T-helper 17 cell (primary cell): ENCODE data around the gene CLSTN2. TPM values are rescaled to one million over a fixed set of nuclear protein-coding genes. Genes with fewer than 3 reads are reported as not detected.

Source experiments
- ATAC-seq: fragments of 150-1000 bp; cut with Tn5 transposase; 2 replicates; pipeline ENCODE4 v1.10.0; 2021; ENCODE audit warnings: mild to moderate bottlenecking, moderate library complexity
- DNase-seq, 3 donors: peaks; one replicate each; pipeline versions ENCODE4 v3.0.0 to v3.0.0-alpha.2; 2020 to 2021
- H3K9me3 ChIP-seq: one replicate; pipeline ENCODE4 v1.7.0; 2013; ENCODE audit warnings: low read length, mild to moderate bottlenecking; ENCODE audit not compliant: control insufficient read depth, poor library complexity, severe bottlenecking
- H3K27ac Mint-ChIP-seq: one replicate; pipeline ENCODE4 v1.8.0; 2022; ENCODE audit warnings: mild to moderate bottlenecking, moderate library complexity, mixed read lengths
- H3K27me3 Mint-ChIP-seq: one replicate; pipeline ENCODE4 v1.8.0; 2022; ENCODE audit warnings: mixed read lengths
- H3K36me3 Mint-ChIP-seq: one replicate; pipeline ENCODE4 v1.8.0; 2022; ENCODE audit warnings: low read depth, mixed read lengths
- H3K4me1 Mint-ChIP-seq: one replicate; pipeline ENCODE4 v1.8.0; 2022; ENCODE audit warnings: mild to moderate bottlenecking, mixed read lengths
- H3K4me3 Mint-ChIP-seq: one replicate; pipeline ENCODE4 v1.8.0; 2022; ENCODE audit warnings: mild to moderate bottlenecking, moderate library complexity, mixed read lengths
- total RNA-seq, 4 donors: library from RNA in 2 of 4; stranded (reverse) in 2 of 4; gene quantifications; one replicate each; pipeline ENCODE4 v1.2.3 and lab custom pipeline; 2022 to 2026

The CLSTN2 gene
- total RNA-seq, 2 donors from 2014 or later = not detected

DNA sequence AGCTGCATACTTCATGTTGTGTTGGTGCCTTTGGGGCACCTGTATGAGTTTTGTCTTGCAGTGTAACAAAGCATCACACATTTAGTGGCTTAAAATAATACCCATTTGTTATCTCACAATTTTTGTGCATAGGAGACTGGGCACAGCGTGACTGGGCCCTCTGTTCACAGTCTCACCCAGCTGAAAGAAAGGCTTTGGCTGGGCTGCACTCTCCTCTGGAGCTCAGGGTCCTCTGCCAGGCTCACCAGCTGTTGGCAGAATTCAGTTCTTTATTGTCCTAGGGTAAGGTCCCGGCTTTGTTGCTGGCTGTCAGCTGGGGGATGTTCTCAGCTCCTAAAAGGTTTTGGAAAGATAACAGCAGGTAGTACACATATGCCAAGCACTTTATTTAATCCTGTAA, 263.3 kb downstream of the CLSTN2 start:
- no peaks in the 10 kb centered on the region for H3K36me3 Mint-ChIP-seq
- no peaks in the 10 kb centered on the region for H3K4me1 Mint-ChIP-seq
- no peaks in the 10 kb centered on the region for H3K9me3 ChIP-seq
- DNase-seq (no peak), ATAC-seq (no peak)
- H3K4me3 Mint-ChIP-seq = no peak overlapping the region
- H3K27ac Mint-ChIP-seq = no peak overlapping the region
- peaks cover 13% of the 10 kb centered on the region for H3K27me3 Mint-ChIP-seq

DNA sequence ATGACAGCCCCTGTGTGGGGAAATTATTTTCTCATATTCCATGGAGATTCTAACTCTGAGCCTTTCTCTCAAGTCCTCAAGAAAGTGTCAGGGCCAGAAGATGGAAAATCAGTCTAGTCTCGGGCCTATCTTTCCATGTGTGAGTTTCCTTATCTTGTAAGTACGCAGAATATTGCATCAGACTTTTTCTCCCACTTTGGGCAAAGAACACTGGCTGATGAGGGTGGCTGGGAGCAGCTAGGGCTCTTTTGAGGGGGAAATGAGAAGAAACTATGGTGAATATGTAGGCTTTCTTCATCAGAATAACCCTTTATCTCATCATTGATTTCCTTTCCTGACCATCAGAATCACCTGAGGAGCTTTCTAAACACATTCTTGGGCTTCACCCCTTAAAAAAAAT, 264.0 kb downstream of the CLSTN2 start:
- peaks cover 13% of the 10 kb centered on the region for H3K27me3 Mint-ChIP-seq
- no peak overlapping the region for H3K4me3 Mint-ChIP-seq
- H3K4me1 Mint-ChIP-seq = no peaks in the 10 kb centered on the region
- no peak overlapping the region for H3K27ac Mint-ChIP-seq
- no peaks in the 10 kb centered on the region for H3K9me3 ChIP-seq
- no peaks in the 10 kb centered on the region for H3K36me3 Mint-ChIP-seq
- DNase-seq (no peak), ATAC-seq (no peak)

DNA sequence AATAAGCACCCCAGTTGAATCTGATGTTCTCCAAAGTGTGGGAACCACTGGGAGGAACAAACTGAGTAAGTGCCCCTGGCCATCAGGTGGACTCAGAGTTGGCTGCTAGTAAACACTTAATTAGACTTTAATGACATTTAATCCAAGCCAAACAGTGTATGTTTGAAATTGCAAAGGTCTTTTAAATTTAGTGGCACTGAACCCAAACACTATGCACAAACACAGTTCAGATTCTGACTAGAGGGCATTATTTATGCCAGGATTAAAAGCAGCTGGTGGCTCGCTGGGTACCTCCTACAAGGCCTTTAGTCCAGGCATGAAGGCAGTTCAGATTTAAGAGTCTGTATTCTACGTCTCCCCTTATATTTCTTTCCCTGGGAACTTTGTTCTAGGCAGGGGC, 264.8 kb downstream of the CLSTN2 start:
- Mint-ChIP-seq H3K27ac (no peak overlapping the region), H3K27me3 (peaks cover 13% of the 10 kb centered on the region), H3K4me1 (no peaks in the 10 kb centered on the region), H3K36me3 (no peaks in the 10 kb centered on the region), H3K4me3 (no peak overlapping the region)
- DNase-seq = no peak
- no peaks in the 10 kb centered on the region for H3K9me3 ChIP-seq
- no peak for ATAC-seq

DNA sequence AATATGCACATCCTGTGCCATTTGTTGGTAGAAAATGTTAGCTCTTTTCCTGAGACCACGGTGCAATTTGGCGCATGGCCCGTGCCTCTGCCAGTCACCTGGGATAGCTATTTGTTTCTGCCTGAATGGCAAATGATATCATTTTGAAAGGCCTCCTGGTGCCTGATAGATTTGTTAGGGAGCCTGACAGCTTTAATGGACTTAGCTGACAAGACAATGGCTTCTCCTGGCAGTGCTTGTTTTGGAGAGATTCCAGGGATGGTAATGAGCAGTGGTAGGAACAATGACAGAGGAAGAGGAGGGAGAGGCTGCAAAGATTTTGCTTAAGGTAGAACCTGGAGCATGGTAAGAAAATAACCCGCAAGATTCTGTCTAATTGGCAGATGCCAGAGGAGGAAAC, 268.5 kb downstream of the CLSTN2 start:
- H3K27me3 Mint-ChIP-seq = peaks cover 2% of the 10 kb centered on the region
- ATAC-seq = no peak
- H3K9me3 ChIP-seq = no peaks in the 10 kb centered on the region

DNA sequence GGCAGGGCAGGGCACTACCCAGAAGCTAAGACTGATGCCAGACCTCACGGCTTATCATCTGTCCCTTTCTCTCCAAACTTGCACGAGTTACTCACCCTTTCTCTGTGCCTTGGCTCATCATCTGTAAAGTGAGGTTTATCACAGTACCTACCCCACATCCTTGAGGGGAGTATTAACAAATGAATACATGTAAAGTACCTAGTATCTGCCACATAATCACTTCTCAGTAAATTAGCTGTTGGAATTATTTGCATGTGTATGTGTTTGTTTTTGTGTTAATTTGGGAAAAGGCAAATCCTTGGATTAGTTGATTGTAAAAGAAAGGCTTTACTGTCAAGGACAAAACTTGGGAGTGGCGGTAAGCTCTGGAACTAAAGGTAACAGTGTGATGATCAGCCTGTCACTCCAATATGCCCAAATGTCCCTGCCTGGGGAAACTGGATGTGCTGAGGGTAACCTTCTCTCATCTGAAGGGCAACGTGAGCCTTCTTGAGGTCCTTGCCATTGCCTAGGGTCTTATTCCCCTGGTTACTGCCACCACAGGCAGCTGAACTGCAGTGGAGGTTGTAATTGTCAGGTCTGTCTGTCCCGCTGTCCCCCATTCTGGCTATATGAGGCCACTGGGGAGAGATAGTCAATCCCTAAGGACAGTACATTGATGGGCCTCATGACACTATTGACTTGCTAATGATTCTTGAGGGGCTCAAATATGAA, 269.4 kb downstream of the CLSTN2 start:
- Mint-ChIP-seq H3K4me3 (no peak overlapping the region), H3K4me1 (no peaks in the 10 kb centered on the region), H3K36me3 (no peaks in the 10 kb centered on the region), H3K27me3 (peaks cover 7% of the 10 kb centered on the region), H3K27ac (no peak overlapping the region)
- ATAC-seq (no peak), DNase-seq (no peak)
- no peaks in the 10 kb centered on the region for H3K9me3 ChIP-seq

More for the DNA sequence above, 268.5 kb downstream of the CLSTN2 start:
- no peak overlapping the region for H3K4me3 Mint-ChIP-seq
- H3K36me3 Mint-ChIP-seq = no peaks in the 10 kb centered on the region
- no peak for DNase-seq
- H3K4me1 Mint-ChIP-seq = no peaks in the 10 kb centered on the region
- H3K27ac Mint-ChIP-seq = no peak overlapping the region

DNA sequence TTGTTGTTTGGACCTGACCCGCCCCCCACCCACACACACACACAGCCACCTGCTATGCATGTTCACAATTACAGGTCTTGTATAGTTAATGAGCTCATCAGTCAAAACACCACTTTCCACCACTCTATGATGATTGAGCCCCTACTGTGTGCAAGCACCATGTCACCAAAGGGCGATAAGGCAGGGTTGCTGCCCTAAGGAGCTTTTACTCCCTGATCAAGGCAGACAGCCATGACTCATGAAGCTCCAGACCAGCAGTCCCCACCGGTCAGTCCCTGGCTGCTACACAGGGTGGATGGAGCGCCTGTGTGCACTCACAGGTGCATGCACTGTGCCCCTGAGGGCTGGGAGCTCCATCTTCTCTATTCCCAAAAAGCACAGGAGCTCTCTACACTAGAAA, 270.6 kb downstream of the CLSTN2 start:
- no peak for DNase-seq
- no peak for ATAC-seq
- no peaks in the 10 kb centered on the region for H3K4me1 Mint-ChIP-seq
- H3K4me3 Mint-ChIP-seq = no peak overlapping the region
- H3K27ac Mint-ChIP-seq = no peak overlapping the region
- H3K36me3 Mint-ChIP-seq = no peaks in the 10 kb centered on the region
- H3K9me3 ChIP-seq = no peaks in the 10 kb centered on the region
- peaks cover 13% of the 10 kb centered on the region for H3K27me3 Mint-ChIP-seq

DNA sequence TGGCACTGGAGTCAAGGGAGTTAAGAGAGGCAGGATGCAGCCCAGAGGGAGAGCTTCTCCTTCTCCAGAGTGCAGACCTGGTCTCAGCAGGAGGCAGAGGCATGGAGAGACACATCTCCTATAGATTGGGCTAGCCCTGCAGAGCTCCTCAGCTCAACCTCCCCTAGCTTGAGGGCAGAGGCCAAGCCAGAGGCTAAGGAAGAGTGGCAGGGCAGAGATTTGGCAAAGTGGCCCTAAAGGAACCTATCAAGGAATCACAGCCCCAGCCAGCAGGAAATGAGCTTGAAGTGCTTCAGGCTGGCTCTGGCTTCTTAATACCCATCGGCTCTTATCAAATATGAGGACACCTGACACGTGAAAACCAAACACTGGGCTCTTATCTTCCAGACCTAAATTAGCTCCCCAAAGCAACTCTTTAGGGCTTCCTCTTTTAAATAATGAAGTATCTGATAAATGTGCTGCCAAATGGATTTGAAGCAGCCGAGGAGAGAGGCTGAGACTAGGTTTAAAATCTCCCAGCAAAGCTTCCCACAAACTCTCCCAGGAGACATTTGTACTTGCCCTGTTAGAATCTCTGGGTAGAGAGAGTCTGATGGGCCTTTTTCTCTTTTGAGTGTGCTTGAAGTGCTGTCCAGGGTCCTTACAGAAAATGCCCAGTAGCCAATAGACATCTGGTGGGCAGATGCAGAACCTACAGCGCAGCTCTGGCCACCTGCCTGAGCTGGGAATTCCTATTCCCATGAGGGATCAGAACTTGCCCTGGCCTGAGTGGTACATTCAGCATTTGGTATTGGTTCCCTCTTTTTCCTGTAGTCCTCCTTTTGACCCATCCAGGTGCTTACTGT, 271.4 kb downstream of the CLSTN2 start:
- H3K27ac Mint-ChIP-seq = no peak overlapping the region
- ATAC-seq = no peak
- no peak for DNase-seq
- H3K9me3 ChIP-seq = no peaks in the 10 kb centered on the region
- peaks cover 13% of the 10 kb centered on the region for H3K27me3 Mint-ChIP-seq
- H3K4me1 Mint-ChIP-seq = no peaks in the 10 kb centered on the region
- no peaks in the 10 kb centered on the region for H3K36me3 Mint-ChIP-seq
- no peak overlapping the region for H3K4me3 Mint-ChIP-seq

DNA sequence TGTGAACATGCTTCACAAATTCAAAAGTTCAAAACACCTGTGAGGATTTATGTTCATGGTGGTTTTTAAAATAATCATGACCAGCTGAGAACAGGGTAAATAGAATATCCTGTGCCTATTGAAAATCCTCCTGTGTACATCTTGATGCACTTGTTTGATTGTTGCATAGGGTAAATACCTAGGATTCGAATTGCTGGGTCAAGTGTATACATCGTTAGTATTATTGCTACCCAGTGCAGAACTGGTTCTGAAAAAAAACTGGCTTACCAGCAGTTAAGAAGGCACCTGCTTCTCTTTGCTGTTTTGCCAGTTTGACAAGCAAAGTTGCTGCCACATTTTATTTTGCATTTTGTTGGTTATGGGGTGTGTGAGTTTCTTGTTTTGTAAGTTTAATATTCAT, 272.6 kb downstream of the CLSTN2 start:
- ATAC-seq (no peak), DNase-seq (no peak)
- Mint-ChIP-seq H3K27ac (no peak overlapping the region), H3K4me1 (no peaks in the 10 kb centered on the region), H3K4me3 (no peak overlapping the region), H3K27me3 (peaks cover 13% of the 10 kb centered on the region), H3K36me3 (no peaks in the 10 kb centered on the region)
- no peaks in the 10 kb centered on the region for H3K9me3 ChIP-seq

DNA sequence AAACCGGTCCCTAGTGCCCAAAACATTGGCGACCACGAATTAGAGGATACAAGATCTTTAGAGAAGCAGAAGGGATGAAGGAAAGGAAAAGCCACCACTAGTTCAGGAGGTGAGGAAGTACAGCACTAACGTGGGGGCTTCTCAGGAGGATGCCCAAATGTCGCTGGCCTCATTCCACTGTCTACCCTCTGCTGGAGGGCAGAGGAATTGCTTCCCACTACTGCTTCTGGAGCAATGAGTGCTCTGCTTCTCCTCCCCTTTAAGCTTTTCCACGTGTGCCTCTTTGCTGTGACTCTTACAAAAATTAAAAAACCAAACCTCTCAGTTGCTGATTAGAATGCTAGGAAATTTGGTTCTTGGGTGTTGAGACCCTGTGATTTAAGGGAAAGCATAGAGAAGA, 281.3 kb downstream of the CLSTN2 start:
- peaks cover 14% of the 10 kb centered on the region for H3K27me3 Mint-ChIP-seq
- H3K9me3 ChIP-seq = no peaks in the 10 kb centered on the region
- no peaks in the 10 kb centered on the region for H3K36me3 Mint-ChIP-seq
- no peak for ATAC-seq
- no peak overlapping the region for H3K27ac Mint-ChIP-seq
- no peak overlapping the region for H3K4me3 Mint-ChIP-seq
- no peak for DNase-seq
- H3K4me1 Mint-ChIP-seq = no peaks in the 10 kb centered on the region

DNA sequence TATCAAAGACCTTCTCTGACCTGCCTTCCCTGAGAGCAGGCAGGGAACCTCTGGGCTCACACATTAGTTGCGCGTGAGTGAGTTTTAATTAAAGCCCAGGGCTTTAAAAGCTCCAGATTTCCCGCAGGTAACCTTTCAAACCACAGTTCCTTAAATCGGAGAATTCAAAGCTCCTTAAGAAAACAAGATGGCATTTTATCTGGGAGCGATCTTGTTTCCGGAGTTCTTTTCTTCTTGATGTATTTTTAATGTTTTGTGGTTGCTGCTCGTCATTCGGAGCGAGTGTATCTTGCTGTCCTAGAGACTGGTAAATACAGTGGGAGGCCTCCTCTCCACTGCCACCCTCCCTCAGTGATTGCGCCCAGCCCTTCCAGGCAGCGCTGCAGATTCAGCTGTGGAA, 284.3 kb downstream of the CLSTN2 start:
- Mint-ChIP-seq H3K4me3 (no peak overlapping the region), H3K27ac (no peak overlapping the region), H3K4me1 (no peaks in the 10 kb centered on the region), H3K27me3 (peaks cover 14% of the 10 kb centered on the region), H3K36me3 (no peaks in the 10 kb centered on the region)
- ATAC-seq (no peak), DNase-seq (no peak)
- H3K9me3 ChIP-seq = no peaks in the 10 kb centered on the region

DNA sequence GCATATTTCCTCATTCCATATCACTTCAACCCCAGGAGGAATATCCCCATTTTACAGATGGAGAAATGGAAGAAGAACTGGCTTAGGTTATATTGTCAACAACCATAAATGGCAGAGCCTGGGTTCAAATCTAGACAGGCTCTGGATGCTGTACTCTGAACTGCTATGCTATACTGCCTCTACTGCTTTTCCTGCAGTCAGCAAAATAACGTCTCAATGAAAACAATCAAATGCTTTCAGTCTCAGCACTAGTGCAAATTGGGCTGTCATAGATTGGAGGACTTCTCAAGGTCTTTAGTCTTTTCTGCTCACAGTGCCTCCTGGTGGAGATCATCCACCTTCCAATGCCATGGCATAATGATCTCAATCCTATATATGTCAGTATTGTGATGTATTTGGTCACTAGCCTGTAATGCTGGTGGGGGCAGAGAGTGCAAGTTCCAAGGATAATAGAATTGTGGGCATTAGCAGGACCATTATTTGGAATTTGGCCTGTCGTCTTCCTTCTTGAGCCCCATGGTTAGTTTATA, 285.0 kb downstream of the CLSTN2 start:
- ATAC-seq = no peak
- H3K27ac Mint-ChIP-seq = no peak overlapping the region
- no peaks in the 10 kb centered on the region for H3K4me1 Mint-ChIP-seq

DNA sequence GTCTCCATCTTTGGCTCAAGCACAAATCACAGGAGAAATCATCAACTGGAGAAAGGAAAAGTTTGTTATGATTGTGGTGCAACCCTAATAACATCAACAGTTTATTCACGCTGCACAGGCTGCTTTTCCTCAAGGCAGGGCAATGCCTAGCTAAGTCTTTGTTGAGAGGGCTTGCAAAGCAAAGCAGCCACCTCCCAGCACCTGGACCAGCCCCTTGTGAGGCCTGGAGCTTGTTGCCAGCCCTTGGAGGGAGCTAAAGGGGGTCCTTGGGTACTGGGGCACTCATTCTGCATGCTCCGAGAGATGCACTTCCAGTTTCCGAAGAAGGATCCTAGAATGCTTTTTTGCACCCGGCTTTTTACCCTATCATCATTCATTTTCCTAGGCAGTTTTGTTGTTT, 288.2 kb downstream of the CLSTN2 start:
- H3K36me3 Mint-ChIP-seq = no peaks in the 10 kb centered on the region

More for the DNA sequence above, 285.0 kb downstream of the CLSTN2 start:
- DNase-seq = no peak
- Mint-ChIP-seq H3K36me3 (no peaks in the 10 kb centered on the region), H3K27me3 (peaks cover 14% of the 10 kb centered on the region), H3K4me3 (no peak overlapping the region)
- no peaks in the 10 kb centered on the region for H3K9me3 ChIP-seq

DNA sequence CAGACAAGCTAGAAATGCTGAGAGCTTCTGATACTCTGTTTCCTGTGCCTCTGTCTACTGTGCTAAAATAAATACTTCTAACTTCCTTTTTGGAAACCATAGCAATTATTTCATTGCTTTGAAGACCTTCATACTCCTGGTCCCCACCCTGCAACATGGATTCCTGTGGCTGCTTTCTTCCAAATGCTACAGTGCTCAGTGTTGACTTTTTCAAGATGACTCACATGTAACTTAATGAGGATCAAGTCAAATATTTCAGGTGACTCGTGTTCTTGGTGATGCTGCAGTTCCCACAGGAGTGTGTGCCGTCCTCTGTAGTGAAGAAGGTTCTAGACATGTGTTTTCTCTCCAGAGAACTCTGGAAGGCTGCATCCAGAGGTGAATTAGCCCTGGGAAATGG, 288.6 kb downstream of the CLSTN2 start:
- no peaks in the 10 kb centered on the region for H3K36me3 Mint-ChIP-seq
- no peaks in the 10 kb centered on the region for H3K9me3 ChIP-seq
- DNase-seq (no peak), ATAC-seq (no peak)
- no peak overlapping the region for H3K4me3 Mint-ChIP-seq
- H3K4me1 Mint-ChIP-seq = no peaks in the 10 kb centered on the region
- no peak overlapping the region for H3K27ac Mint-ChIP-seq
- H3K27me3 Mint-ChIP-seq = peaks cover 3% of the 10 kb centered on the region

More for the DNA sequence above, 288.2 kb downstream of the CLSTN2 start:
- H3K4me1 Mint-ChIP-seq = no peaks in the 10 kb centered on the region
- H3K9me3 ChIP-seq = no peaks in the 10 kb centered on the region
- no peak overlapping the region for H3K4me3 Mint-ChIP-seq
- no peak overlapping the region for H3K27ac Mint-ChIP-seq
- no peak for ATAC-seq
- H3K27me3 Mint-ChIP-seq = peaks cover 7% of the 10 kb centered on the region
- no peak for DNase-seq
